ENCODE measurements around the gene STON1. TPM values are rescaled to one million over a fixed set of nuclear protein-coding genes. Genes with fewer than 3 reads are reported as not detected.

Gene STON1
- total RNA-seq, 1 donor from 2014 or later: 0.88 TPM

DNA sequence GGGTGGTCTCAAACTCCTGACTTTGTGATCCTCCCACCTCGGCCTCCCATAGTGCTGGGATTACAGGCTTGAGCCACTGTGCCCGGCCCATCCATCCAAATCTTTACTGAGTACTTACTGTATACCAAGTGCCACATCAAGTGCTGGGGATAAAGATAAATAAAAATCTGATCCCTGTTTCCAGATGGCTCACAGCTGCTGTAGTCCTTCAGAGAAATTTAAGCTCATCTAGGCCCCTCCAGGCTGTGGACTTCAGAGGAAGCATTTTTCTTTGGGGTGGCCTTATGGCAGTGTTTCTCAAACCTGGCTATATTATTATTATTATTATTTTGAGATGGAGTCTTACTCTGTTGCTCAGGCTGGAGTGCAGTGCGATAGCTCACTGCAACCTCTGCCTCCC lies 54.0 kb downstream of the STON1 start:
- H3K27me3 ChIP-seq (ENCODE audit: control insufficient read depth, insufficient read depth, low read length): no peaks in the 10 kb centered on the region
- no peak for DNase-seq (ENCODE audit: low read depth)
- TF ChIP-seq, protein P1, sequence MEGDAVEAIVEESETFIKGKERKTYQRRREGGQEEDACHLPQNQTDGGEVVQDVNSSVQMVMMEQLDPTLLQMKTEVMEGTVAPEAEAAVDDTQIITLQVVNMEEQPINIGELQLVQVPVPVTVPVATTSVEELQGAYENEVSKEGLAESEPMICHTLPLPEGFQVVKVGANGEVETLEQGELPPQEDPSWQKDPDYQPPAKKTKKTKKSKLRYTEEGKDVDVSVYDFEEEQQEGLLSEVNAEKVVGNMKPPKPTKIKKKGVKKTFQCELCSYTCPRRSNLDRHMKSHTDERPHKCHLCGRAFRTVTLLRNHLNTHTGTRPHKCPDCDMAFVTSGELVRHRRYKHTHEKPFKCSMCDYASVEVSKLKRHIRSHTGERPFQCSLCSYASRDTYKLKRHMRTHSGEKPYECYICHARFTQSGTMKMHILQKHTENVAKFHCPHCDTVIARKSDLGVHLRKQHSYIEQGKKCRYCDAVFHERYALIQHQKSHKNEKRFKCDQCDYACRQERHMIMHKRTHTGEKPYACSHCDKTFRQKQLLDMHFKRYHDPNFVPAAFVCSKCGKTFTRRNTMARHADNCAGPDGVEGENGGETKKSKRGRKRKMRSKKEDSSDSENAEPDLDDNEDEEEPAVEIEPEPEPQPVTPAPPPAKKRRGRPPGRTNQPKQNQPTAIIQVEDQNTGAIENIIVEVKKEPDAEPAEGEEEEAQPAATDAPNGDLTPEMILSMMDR (IDR thresholded peaks at IDR 0.05; ENCODE audit: insufficient read depth, low read length, poor library complexity, severe bottlenecking): no peak

DNA sequence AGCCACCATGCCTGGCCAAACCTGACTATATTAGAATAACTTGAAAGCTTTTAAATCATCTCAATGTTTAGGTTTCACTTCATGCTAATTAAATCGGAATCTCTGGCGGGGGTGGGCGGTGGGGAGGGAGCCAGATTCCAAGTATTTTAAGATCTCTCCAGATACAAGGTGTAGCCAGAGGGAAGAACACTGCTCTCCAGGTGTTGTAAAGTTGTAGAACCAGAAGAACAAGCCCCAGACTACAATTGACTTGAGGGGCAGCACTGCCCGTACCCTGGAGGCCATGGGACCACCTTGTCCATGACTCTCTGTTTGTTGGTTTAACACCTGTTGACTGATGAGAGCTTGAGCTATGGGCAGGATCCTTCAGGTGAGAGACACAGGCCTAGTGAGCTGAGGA lies 54.6 kb downstream of the STON1 start:
- Histone ChIP-seq H3K4me3 (ENCODE audit: low read depth, low read length) (no peak overlapping the region), H3K36me3 (ENCODE audit: control insufficient read depth, insufficient read depth, low read length) (no peaks in the 10 kb centered on the region), H3K27me3 (ENCODE audit: control insufficient read depth, insufficient read depth, low read length) (no peaks in the 10 kb centered on the region)
- DNase-seq (ENCODE audit: low read depth): no peak
- TF ChIP-seq, protein P1 (IDR thresholded peaks at IDR 0.05; ENCODE audit: insufficient read depth, low read length, poor library complexity, severe bottlenecking): no peak

More for the DNA sequence above, 54.0 kb downstream of the STON1 start:
- H3K4me3 ChIP-seq (ENCODE audit: low read depth, low read length): no peak overlapping the region
- no peaks in the 10 kb centered on the region for H3K36me3 ChIP-seq (ENCODE audit: control insufficient read depth, insufficient read depth, low read length)

GRCh38 chr2:48586433-48586832 lies 56.5 kb downstream of the STON1 start:
- DNase-seq (ENCODE audit: low read depth): no peak
- Histone ChIP-seq H3K4me3 (ENCODE audit: low read depth, low read length) (no peak overlapping the region), H3K27me3 (ENCODE audit: control insufficient read depth, insufficient read depth, low read length) (no peaks in the 10 kb centered on the region), H3K36me3 (ENCODE audit: control insufficient read depth, insufficient read depth, low read length) (no peaks in the 10 kb centered on the region)
- TF ChIP-seq, protein P1 (IDR thresholded peaks at IDR 0.05; ENCODE audit: insufficient read depth, low read length, poor library complexity, severe bottlenecking): no peak

GRCh38 chr2:48587560-48587959 lies 57.6 kb downstream of the STON1 start:
- DNase-seq (ENCODE audit: low read depth): no peak
- Histone ChIP-seq H3K4me3 (ENCODE audit: low read depth, low read length) (no peak overlapping the region), H3K36me3 (ENCODE audit: control insufficient read depth, insufficient read depth, low read length) (no peaks in the 10 kb centered on the region), H3K27me3 (ENCODE audit: control insufficient read depth, insufficient read depth, low read length) (no peaks in the 10 kb centered on the region)
- TF ChIP-seq, protein P1 (IDR thresholded peaks at IDR 0.05; ENCODE audit: insufficient read depth, low read length, poor library complexity, severe bottlenecking): no peak

- H3K36me3 ChIP-seq (ENCODE audit: control insufficient read depth, insufficient read depth, low read length): no peaks in the 10 kb centered on the region
- H3K4me3 ChIP-seq (ENCODE audit: low read depth, low read length): no peak overlapping the region
- TF ChIP-seq, protein P1 (IDR thresholded peaks at IDR 0.05; ENCODE audit: insufficient read depth, low read length, poor library complexity, severe bottlenecking): no peak
- no peaks in the 10 kb centered on the region for H3K27me3 ChIP-seq (ENCODE audit: control insufficient read depth, insufficient read depth, low read length)
- DNase-seq (ENCODE audit: low read depth): no peak
Observed at GRCh38 chr2:48587961-48588360, 58.0 kb downstream of the STON1 start.

GRCh38 chr2:48588745-48589144 lies 58.8 kb downstream of the STON1 start:
- Histone ChIP-seq H3K36me3 (ENCODE audit: control insufficient read depth, insufficient read depth, low read length) (no peaks in the 10 kb centered on the region), H3K27me3 (ENCODE audit: control insufficient read depth, insufficient read depth, low read length) (no peaks in the 10 kb centered on the region), H3K4me3 (ENCODE audit: low read depth, low read length) (no peak overlapping the region)
- TF ChIP-seq, protein P1 (IDR thresholded peaks at IDR 0.05; ENCODE audit: insufficient read depth, low read length, poor library complexity, severe bottlenecking): no peak
- no peak for DNase-seq (ENCODE audit: low read depth)
